Globus pallidus (tissue), 1 donor: Measurements from ENCODE around the gene NLN.
"Not testable (repeated sequence)": the region's sequence is repeated elsewhere in the genome, so short reads cannot be mapped to it uniquely, and the experiment has no call there.

Experiments used
- DNase-seq: peaks from one replicate; pipeline ENCODE4 v3.0.0-alpha.2; 2015; ENCODE audit warnings: low spot score

NLN gene

GRCh38 chr5:65732046-65732445, 10.0 kb downstream of the NLN start:
- DNase-seq = not testable (repeated sequence)

GRCh38 chr5:65734196-65734775, 12.3 kb downstream of the NLN start:
- DNase-seq = not testable (repeated sequence)

- DNase-seq = no peak
Observed at GRCh38 chr5:65734921-65735320, 12.9 kb downstream of the NLN start.

DNA sequence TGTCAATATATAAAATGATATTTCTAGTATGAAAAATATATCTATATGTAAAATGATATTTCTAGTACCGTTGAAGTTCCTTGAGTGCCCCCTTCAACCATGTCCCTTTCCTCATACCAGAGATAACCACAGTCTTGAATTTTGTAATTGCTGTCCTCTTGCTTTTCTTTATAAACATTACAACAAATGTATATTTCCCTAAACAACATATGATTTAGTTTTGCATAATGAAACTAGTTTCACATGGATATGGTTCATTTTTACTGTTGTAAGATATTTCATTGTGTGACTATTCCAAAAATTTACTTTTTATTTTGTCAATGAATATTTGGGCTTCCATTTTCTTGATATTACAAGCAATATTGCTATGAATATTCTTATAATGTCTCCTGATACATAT, 14.0 kb downstream of the NLN start:
- no peak for DNase-seq

GRCh38 chr5:65737842-65738241, 15.8 kb downstream of the NLN start:
- no peak for DNase-seq

GRCh38 chr5:65738305-65738704, 16.3 kb downstream of the NLN start:
- DNase-seq = no peak

DNA sequence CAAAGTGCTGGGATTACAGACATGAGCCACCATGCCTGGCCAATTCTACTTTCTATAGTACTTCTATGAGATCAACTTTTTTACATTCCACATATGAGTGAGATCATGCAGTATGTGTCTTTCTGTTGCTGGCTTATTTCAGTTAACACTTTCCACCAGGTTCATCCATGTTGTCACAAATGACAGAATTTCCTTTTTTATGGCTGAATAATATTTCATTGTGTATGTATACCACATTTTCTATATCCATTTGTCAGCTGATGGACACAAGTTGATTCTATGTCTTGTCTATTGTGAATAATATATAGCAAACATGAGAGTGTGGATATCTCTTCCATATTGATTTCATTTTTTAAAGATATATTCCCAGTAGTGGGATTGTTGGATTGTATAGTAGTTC, 17.2 kb downstream of the NLN start:
- no peak for DNase-seq

GRCh38 chr5:65742565-65743231, 20.7 kb downstream of the NLN start:
- no peak for DNase-seq

GRCh38 chr5:65749221-65749844, 27.3 kb downstream of the NLN start:
- DNase-seq = no peak

DNA sequence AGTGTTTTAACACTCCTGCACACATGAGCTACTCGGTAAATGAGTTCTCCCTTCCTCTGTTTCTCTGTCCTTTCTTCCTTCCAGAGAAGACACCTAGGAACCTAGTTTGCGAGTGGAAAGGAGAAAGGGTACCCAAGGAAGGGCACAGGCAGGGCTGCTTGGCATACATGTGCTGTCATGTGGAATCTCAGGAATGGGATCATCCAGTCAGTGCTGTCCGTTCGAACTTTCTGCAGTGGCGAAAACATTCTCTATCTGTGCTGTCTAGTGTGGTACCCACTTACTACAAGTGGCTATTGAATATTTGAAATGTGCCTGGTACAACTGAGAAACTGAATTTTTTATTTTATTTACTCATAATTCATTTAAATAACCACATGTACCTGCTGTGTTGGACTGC, 28.0 kb downstream of the NLN start:
- DNase-seq = no peak

DNA sequence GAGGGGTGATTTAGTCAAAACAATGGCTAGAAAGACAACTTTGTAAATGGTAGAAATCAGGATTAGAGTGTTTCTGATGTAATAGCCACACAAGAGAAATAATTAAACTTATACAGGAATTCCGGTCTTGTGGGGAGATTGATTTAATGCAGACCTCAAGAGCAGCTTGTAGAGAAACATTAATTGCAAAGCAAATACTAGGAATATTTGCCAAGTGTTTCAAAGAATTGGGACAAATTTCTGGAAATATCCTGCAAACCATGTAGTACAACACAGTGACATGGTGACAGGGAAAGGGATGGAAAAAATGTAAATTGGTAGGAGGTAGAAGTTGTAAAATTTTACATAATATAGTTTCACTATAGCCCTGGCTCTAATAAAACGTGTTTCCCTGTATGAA, 28.9 kb downstream of the NLN start:
- DNase-seq = no peak

- no peak for DNase-seq
Observed at GRCh38 chr5:65753189-65753588, 31.2 kb downstream of the NLN start.

DNA sequence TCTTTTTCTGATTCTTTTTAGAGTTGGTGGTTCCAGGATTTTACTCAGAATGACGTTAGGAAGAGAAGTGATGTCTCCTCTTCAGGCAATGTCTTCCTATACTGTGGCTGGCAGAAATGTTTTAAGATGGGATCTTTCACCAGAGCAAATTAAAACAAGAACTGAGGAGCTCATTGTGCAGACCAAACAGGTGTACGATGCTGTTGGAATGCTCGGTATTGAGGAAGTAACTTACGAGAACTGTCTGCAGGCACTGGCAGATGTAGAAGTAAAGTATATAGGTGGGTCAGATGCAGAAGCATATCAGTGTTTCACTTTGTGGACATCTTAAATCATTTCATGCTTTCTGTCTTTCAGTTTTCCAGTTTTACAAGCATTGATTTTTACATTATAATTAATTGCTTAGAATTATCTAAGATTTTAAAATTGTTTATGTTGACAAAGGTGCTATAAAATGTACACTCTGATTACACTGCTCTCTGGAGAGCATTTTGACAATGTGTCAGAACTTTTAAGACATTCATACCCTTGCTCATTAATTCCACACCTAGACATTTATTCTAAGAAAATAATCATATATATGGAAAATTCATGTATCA, 36.6 kb downstream of the NLN start:
- DNase-seq = no peak

GRCh38 chr5:65760504-65761275, 38.7 kb downstream of the NLN start:
- DNase-seq = peak; percentile 90

DNA sequence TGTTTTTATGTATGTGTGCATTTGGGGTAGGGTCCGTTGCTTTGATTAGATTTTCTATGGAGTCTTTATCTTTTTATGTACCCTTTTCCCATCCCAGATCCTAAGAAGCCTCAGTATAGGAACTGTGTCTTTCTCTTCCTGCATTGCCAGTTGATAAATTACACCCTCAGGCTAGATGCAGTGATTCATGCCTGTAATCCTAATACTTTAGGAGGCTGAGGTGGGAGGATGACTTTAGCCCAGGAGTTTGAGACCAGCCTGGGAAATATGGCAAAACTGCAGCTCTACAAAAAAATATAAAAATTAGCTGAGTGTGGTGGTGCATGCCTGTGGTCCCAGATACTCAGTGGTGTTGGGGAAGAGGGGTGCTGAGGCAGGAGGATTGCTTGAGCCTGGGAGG, 40.2 kb downstream of the NLN start:
- DNase-seq = no peak

- DNase-seq = no peak
Observed at GRCh38 chr5:65765582-65765981, 43.6 kb downstream of the NLN start.

- no peak for DNase-seq
Observed at GRCh38 chr5:65766175-65766574, 44.2 kb downstream of the NLN start.

- DNase-seq = no peak
Observed at GRCh38 chr5:65766781-65767180, 44.8 kb downstream of the NLN start.

- DNase-seq = no peak
Observed at GRCh38 chr5:65767565-65767964, 45.6 kb downstream of the NLN start.

DNA sequence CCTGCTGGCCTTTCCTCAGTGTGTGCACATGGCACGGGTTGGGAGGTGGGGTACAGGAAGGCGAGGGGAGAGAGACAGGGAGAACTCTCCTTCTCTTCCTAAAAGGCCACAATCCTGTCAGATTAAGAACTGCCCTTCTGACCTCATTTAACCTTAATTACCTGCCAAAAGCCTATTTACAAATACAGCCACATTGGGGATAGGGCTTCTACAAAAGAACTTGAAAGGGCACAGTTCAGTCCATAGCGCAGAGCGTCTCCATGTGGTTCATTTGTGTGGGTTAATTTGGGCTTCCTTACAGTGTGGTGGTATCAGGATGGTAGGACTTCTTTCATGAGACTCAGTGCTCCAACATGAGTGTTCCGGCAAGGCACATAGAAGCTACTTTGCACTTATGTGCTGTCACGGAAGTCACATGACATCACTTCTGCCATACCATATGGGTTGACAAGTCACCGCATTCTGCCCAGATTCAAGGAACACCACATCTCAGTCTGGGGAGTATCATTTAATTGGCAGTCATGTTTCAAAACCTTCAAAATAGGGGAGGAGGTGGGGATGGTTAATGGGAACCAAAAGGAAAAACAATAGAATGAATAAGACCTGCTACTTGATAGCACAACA, 46.8 kb downstream of the NLN start:
- no peak for DNase-seq

DNA sequence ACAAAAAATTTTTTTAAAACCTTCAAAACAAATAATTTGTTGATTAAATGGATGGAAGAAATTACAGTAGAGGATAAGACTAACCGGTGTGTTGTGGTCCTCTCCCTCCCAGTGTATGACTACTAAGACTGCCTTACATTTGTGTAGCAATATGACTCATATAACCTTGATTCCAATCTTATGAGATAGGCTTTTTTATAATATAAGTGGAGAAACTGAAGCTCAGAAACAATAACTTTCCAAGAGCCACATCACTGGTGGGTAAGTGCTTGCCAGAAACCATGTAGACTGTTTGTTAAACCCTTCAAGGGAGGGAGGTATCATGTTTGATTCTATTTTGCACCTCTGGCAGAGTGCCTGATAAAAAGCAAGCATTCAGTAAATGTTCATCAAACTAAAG, 47.5 kb downstream of the NLN start:
- no peak for DNase-seq

- DNase-seq = peak; percentile 67
Observed at GRCh38 chr5:65771266-65771665, 49.3 kb downstream of the NLN start.
